IMR-90 (cell line): ENCODE data around the gene KRT37. TPM values are rescaled to one million over a fixed set of nuclear protein-coding genes. Genes with fewer than 3 reads are reported as not detected.

Source experiments
- ATAC-seq: fragments of 200-7000 bp; cut with Tn5 transposase; 2 replicates; pipeline ENCODE4 v1.9.1; 2020; ENCODE audit warnings: low read depth, mild to moderate bottlenecking, moderate library complexity
- BruUV-seq: library from RNA; stranded (reverse); fragments of 400-500 nt; replicated peaks from 2 replicates; lab custom pipeline; 2021; lab: Mats Ljungman, UMichigan
- CTCF ChIA-PET: fragments of 300-600 bp; formaldehyde crosslinking; extraction: SDS; loops from one replicate; lab custom pipeline; 2021; ENCODE audit warnings: antibody characterized with exemption; lab: Yijun Ruan, JAX
- POLR2A ChIA-PET: fragments of 300-600 bp; sonication (Branson Sonifier 250); formaldehyde crosslinking; loops from one replicate; lab custom pipeline; 2022; ENCODE audit warnings: antibody characterized with exemption; ENCODE audit not compliant: unreplicated experiment; lab: Charles Lee
- DNase-seq: peaks from one replicate; pipeline ENCODE4 v3.0.0; 2013
- H2AFZ ChIP-seq: replicated peaks from 2 replicates; pipeline ENCODE3; 2013; ENCODE audit warnings: low read length, mild to moderate bottlenecking; ENCODE audit not compliant: poor library complexity
- H2AK5ac ChIP-seq: 2 replicates; pipeline ENCODE4 v1.6.1; 2013; ENCODE audit warnings: low read depth, low read length, inconsistent platforms
- H2AK9ac ChIP-seq: replicated peaks from 2 replicates; pipeline ENCODE3; 2013; ENCODE audit warnings: mild to moderate bottlenecking, low read depth, low read length, moderate library complexity; ENCODE audit not compliant: poor library complexity
- H2BK120ac ChIP-seq: 2 replicates; pipeline ENCODE4 v1.6.1; 2013; ENCODE audit warnings: low read depth, low read length, inconsistent platforms
- H2BK15ac ChIP-seq: 3 replicates; pipeline ENCODE4 v1.6.1; 2013; ENCODE audit warnings: low read depth, low read length, inconsistent platforms
- H2BK20ac ChIP-seq: 2 replicates; pipeline ENCODE4 v1.6.1; 2013; ENCODE audit warnings: low read depth, mild to moderate bottlenecking, inconsistent platforms, low read length, moderate library complexity
- H2BK5ac ChIP-seq: 2 replicates; pipeline ENCODE4 v1.6.1; 2013; ENCODE audit warnings: mild to moderate bottlenecking, low read depth, low read length, inconsistent platforms; ENCODE audit not compliant: poor library complexity, severe bottlenecking
- H3K14ac ChIP-seq: replicated peaks from 2 replicates; pipeline ENCODE4 v1.6.1; 2013; ENCODE audit warnings: low read depth, low read length, inconsistent platforms
- H3K18ac ChIP-seq: 2 replicates; pipeline ENCODE4 v1.6.1; 2013; ENCODE audit warnings: low read depth, low read length, control low read depth
- H3K23ac ChIP-seq: 2 replicates; pipeline ENCODE4 v1.6.1; 2013; ENCODE audit warnings: low read depth, low read length, inconsistent platforms
- H3K27ac ChIP-seq: 2 replicates; pipeline ENCODE4 v1.5.1; 2013; ENCODE audit warnings: mild to moderate bottlenecking, control low read depth, low read length; ENCODE audit not compliant: insufficient read depth
- H3K27me3 ChIP-seq: 2 replicates; pipeline ENCODE4 v1.6.1; 2013; ENCODE audit warnings: low read length; ENCODE audit not compliant: control insufficient read depth, insufficient read depth
- H3K36me3 ChIP-seq: 2 replicates; pipeline ENCODE4 v1.6.1; 2013; ENCODE audit warnings: low read length, mixed read lengths; ENCODE audit not compliant: control insufficient read depth, insufficient read depth
- H3K4ac ChIP-seq: 2 replicates; pipeline ENCODE4 v1.6.1; 2013; ENCODE audit warnings: low read depth, low read length, inconsistent platforms
- H3K4me1 ChIP-seq: 2 replicates; pipeline ENCODE4 v1.6.1; 2013; ENCODE audit warnings: low read length, mixed read lengths; ENCODE audit not compliant: control insufficient read depth, insufficient read depth
- H3K4me2 ChIP-seq: 2 replicates; pipeline ENCODE4 v1.6.1; 2013; ENCODE audit warnings: low read depth, mild to moderate bottlenecking, control low read depth, low read length, moderate library complexity
- H3K4me3 ChIP-seq: 2 replicates; pipeline ENCODE4 v1.5.1; 2013; ENCODE audit warnings: low read depth, mild to moderate bottlenecking, control low read depth, low read length, moderate library complexity; ENCODE audit not compliant: insufficient read depth
- H3K56ac ChIP-seq: 2 replicates; pipeline ENCODE4 v1.6.1; 2013; ENCODE audit warnings: low read length, inconsistent platforms; ENCODE audit not compliant: insufficient read depth; ENCODE audit errors: extremely low read depth
- H3K79me1 ChIP-seq, 2 experiments: 2 replicates each; pipeline ENCODE4 v1.6.1; 2013; ENCODE audit warnings: low read length in 2 of 2, inconsistent platforms in 1 of 2, low read depth in 1 of 2
- H3K9ac ChIP-seq: 2 replicates; pipeline ENCODE4 v1.6.1; 2013; ENCODE audit warnings: low read depth, low read length, control low read depth
- H3K9me1 ChIP-seq: 2 replicates; pipeline ENCODE4 v1.6.1; 2013; ENCODE audit warnings: low read length, inconsistent platforms; ENCODE audit not compliant: insufficient read depth
- H3K9me3 ChIP-seq: 2 replicates; pipeline ENCODE4 v1.6.1; 2013; ENCODE audit warnings: low read length; ENCODE audit not compliant: control insufficient read depth, insufficient read depth
- H4K20me1 ChIP-seq: 2 replicates; pipeline ENCODE4 v1.6.1; 2013; ENCODE audit warnings: low read length, inconsistent platforms; ENCODE audit not compliant: insufficient read depth
- H4K5ac ChIP-seq: 2 replicates; pipeline ENCODE4 v1.6.1; 2013; ENCODE audit warnings: mild to moderate bottlenecking, low read depth, low read length, control low read depth
- H4K8ac ChIP-seq, 2 experiments: 2 replicates each; pipeline ENCODE4 v1.6.1; 2013; ENCODE audit warnings: low read depth in 2 of 2, low read length in 2 of 2, control low read depth in 1 of 2, inconsistent platforms in 1 of 2
- H4K91ac ChIP-seq: 2 replicates; pipeline ENCODE4 v1.6.1; 2013; ENCODE audit warnings: low read depth, low read length, inconsistent platforms; ENCODE audit not compliant: insufficient read depth
- BHLHE40 ChIP-seq: fragments of 150-350 bp; IDR thresholded peaks from 2 replicates; pipeline ENCODE4 v1.6.1; 2016; ENCODE audit warnings: mild to moderate bottlenecking, low read depth, low read length
- CEBPB ChIP-seq: IDR thresholded peaks from 2 replicates; pipeline ENCODE4 v1.6.1; 2012; ENCODE audit warnings: low read depth, low read length, improper control_type of control experiment
- CHD1 ChIP-seq: IDR thresholded peaks from 2 replicates; pipeline ENCODE4 v1.6.1; 2012; ENCODE audit warnings: low read depth, low read length, improper control_type of control experiment
- ELK1 ChIP-seq: fragments of 150-350 bp; IDR thresholded peaks from 2 replicates; pipeline ENCODE4 v1.6.1; 2016; ENCODE audit warnings: low read depth, mild to moderate bottlenecking, low read length, moderate library complexity, borderline replicate concordance
- FOS ChIP-seq: fragments of 150-350 bp; IDR thresholded peaks from 2 replicates; pipeline ENCODE4 v1.6.1; 2016; ENCODE audit warnings: low read depth, low read length
- MAFK ChIP-seq: IDR thresholded peaks from 2 replicates; pipeline ENCODE4 v1.6.1; 2012; ENCODE audit warnings: low read depth, low read length, improper control_type of control experiment
- MXI1 ChIP-seq: IDR thresholded peaks from 2 replicates; pipeline ENCODE4 v1.6.1; 2012; ENCODE audit warnings: low read depth, mild to moderate bottlenecking, low read length, moderate library complexity, borderline replicate concordance
- NFE2L2 ChIP-seq: fragments of 150-350 bp; IDR thresholded peaks from 2 replicates; pipeline ENCODE4 v1.6.1; 2016; ENCODE audit warnings: low read depth, mild to moderate bottlenecking, low read length
- POLR2A ChIP-seq: IDR thresholded peaks from 2 replicates; pipeline ENCODE4 v1.6.1; 2012; ENCODE audit warnings: mild to moderate bottlenecking, low read depth, low read length
- RAD21 ChIP-seq: IDR thresholded peaks from 2 replicates; pipeline ENCODE4 v1.6.1; 2012; ENCODE audit warnings: low read length, improper control_type of control experiment
- RCOR1 ChIP-seq: IDR thresholded peaks from 2 replicates; pipeline ENCODE4 v1.6.1; 2012; ENCODE audit warnings: mild to moderate bottlenecking, low read length, improper control_type of control experiment; ENCODE audit not compliant: insufficient replicate concordance
- RFX5 ChIP-seq: IDR thresholded peaks from 2 replicates; pipeline ENCODE4 v1.8.0; 2012; ENCODE audit warnings: low read depth, mild to moderate bottlenecking, low read length, moderate library complexity
- SMC3 ChIP-seq: fragments of 150-350 bp; IDR thresholded peaks from 2 replicates; pipeline ENCODE4 v1.6.1; 2016; ENCODE audit warnings: low read depth, mild to moderate bottlenecking, antibody characterized with exemption, low read length, moderate library complexity
- WGBS, 2 experiments: methylation state at CpG; one replicate each; pipeline versions ENCODE4 v1.1.5 to v1.1.7; 2013; ENCODE audit warnings: missing lambda C conversion rate in 2 of 2; ENCODE audit not compliant: insufficient read length in 1 of 2; ENCODE audit errors: extremely low coverage in 2 of 2; 5-methylcytosine and 5-hydroxymethylcytosine counted together
- dilution Hi-C: fragments of 300-500 bp; cut with HindIII; formaldehyde crosslinking; loops from one replicate; pipeline ENCODE4 v1.14.3; 2018; ENCODE audit warnings: low sequenced_read_pairs; ENCODE audit not compliant: unreplicated experiment
- in situ Hi-C: fragments of 300-500 bp; cut with MboI; formaldehyde crosslinking; loops from 3 replicates; pipeline ENCODE4 v1.14.3; 2019; ENCODE audit warnings: low sequenced_read_pairs, inconsistent platforms, mixed read lengths
- intact Hi-C: fragments of 100-400 bp; cut with micrococcal nuclease; formaldehyde crosslinking; loops from 2 replicates; pipeline ENCODE4 v1.10.0; 2022
- polyA plus RNA-seq, 3 experiments: library from polyadenylated mRNA; depleted of rRNA; stranded (reverse); fragments of >200 nt; gene quantifications; 2 replicates each; pipeline ENCODE4 v1.2.3, GENCODE V29; 2012; ENCODE audit warnings: low replicate concordance in 1 of 3
- total RNA-seq: library from RNA; depleted of rRNA; stranded (reverse); fragments of >200 nt; gene quantifications from 2 replicates; pipeline ENCODE4 v1.2.3, GENCODE V29; 2012
- TF ChIP-seq, protein P1 (sequence below): conservative IDR thresholded peaks from 2 replicates; pipeline ENCODE4 v1.5.1; 2012; ENCODE audit warnings: mild to moderate bottlenecking, low read depth, low read length, improper control_type of control experiment
- TF ChIP-seq, protein P2 (sequence below): fragments of 150-350 bp; IDR thresholded peaks from 2 replicates; pipeline ENCODE4 v1.6.1; 2017; ENCODE audit warnings: mild to moderate bottlenecking, antibody characterized with exemption, low read length, low read depth

The KRT37 gene
- total and polyA plus RNA-seq, 2 of the 4 experiments (the other 2 are of a cell fraction) = not detected

- TF ChIP-seq MAFK (no peak), FOS (no peak)
Observed at GRCh38 chr17:41393826-41394225, 30.6 kb downstream of the KRT37 start (continued).

DNA sequence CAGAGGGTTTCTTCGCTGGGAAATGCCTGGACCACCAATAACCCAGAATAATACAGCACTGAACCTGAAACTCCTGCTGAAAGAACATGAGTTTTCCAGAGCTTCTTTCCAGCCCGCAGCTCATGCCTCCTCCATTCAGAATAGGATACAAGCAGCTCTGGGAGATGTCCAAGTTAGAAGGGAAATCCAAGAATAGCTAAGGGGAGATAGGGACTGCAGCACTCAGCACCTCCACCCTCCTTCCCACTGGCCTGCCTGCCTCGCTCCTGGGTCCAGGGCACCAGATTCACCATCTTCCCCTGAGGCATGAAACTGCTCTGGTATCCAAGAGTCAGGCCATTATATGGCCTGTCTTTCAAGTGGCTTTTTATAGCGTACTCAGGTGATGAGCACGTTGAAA, 31.1 kb downstream of the KRT37 start:
- Histone ChIP-seq H3K4me1 (peaks cover 5% of the 10 kb centered on the region; the same call in 1 of the 2 replicates), H3K9ac (no peak overlapping the region), H3K18ac (peak overlapping the region; percentile 4; the same call in 1 of the 2 replicates), H4K91ac (no peak overlapping the region), H3K27me3 (no peaks in the 10 kb centered on the region), H3K36me3 (no peaks in the 10 kb centered on the region), H3K9me1 (no peaks in the 10 kb centered on the region; the same call in 1 of the 2 replicates), H2AFZ (no peak overlapping the region), H2BK120ac (peak overlapping the region; percentile 77), H4K5ac (no peak overlapping the region), H3K27ac (no peak overlapping the region), H3K56ac (no peak overlapping the region), H3K4ac (peak overlapping the region; percentile 49; the same call in 1 of the 2 replicates), H4K8ac (no peak overlapping the region; a peak in 1 of 4 replicates), H2BK20ac (peak overlapping the region; percentile 73; the same call in 1 of the 2 replicates), H3K4me3 (no peak overlapping the region), H3K23ac (no peak overlapping the region), H3K9me3 (no peaks in the 10 kb centered on the region), H2AK5ac (peak overlapping the region; percentile 41), H4K20me1 (no peaks in the 10 kb centered on the region), H2BK15ac (peak overlapping the region; percentile 12; the same call in 2 of the 3 replicates), H3K14ac (peak overlapping the region; percentile 61), H3K79me1 (no peaks in the 10 kb centered on the region), H2BK5ac (no peak overlapping the region), H3K4me2 (no peak overlapping the region), H2AK9ac (no peak overlapping the region)
- dilution Hi-C loops = no loop called here
- in situ Hi-C loops = no loop called here
- POLR2A ChIA-PET = no interaction called here
- CTCF ChIA-PET = no interaction called here
- WGBS, 2 experiments = no CpG with 5 or more reads among the region's 5 CpGs
- ATAC-seq = no peak
- no TSS peak for BruUV-seq
- intact Hi-C loops = no loop called here
- no peak for DNase-seq
- TF ChIP-seq SMC3 (no peak), MXI1 (no peak), MAFK (no peak), POLR2A (no peak), FOS (no peak), RAD21 (no peak), CHD1 (no peak), NFE2L2 (no peak), BHLHE40 (no peak), ELK1 (no peak), RCOR1 (no peak), RFX5 (no peak), CEBPB (no peak)
- TF ChIP-seq, protein P1, sequence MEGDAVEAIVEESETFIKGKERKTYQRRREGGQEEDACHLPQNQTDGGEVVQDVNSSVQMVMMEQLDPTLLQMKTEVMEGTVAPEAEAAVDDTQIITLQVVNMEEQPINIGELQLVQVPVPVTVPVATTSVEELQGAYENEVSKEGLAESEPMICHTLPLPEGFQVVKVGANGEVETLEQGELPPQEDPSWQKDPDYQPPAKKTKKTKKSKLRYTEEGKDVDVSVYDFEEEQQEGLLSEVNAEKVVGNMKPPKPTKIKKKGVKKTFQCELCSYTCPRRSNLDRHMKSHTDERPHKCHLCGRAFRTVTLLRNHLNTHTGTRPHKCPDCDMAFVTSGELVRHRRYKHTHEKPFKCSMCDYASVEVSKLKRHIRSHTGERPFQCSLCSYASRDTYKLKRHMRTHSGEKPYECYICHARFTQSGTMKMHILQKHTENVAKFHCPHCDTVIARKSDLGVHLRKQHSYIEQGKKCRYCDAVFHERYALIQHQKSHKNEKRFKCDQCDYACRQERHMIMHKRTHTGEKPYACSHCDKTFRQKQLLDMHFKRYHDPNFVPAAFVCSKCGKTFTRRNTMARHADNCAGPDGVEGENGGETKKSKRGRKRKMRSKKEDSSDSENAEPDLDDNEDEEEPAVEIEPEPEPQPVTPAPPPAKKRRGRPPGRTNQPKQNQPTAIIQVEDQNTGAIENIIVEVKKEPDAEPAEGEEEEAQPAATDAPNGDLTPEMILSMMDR = no peak
- TF ChIP-seq, protein P2, sequence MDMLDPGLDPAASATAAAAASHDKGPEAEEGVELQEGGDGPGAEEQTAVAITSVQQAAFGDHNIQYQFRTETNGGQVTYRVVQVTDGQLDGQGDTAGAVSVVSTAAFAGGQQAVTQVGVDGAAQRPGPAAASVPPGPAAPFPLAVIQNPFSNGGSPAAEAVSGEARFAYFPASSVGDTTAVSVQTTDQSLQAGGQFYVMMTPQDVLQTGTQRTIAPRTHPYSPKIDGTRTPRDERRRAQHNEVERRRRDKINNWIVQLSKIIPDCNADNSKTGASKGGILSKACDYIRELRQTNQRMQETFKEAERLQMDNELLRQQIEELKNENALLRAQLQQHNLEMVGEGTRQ = no peak
